CD4-positive, alpha-beta T cell treated with Interleukin-21 for 1 hour (primary cell): ENCODE data around the gene KATNIP.
"Not testable (repeated sequence)": the region's sequence is repeated elsewhere in the genome, so short reads cannot be mapped to it uniquely, and the experiment has no call there.

Source experiments
- DNase-seq: peaks from one replicate; pipeline ENCODE4 v3.0.0-alpha.2; 2020

KATNIP gene

DNA sequence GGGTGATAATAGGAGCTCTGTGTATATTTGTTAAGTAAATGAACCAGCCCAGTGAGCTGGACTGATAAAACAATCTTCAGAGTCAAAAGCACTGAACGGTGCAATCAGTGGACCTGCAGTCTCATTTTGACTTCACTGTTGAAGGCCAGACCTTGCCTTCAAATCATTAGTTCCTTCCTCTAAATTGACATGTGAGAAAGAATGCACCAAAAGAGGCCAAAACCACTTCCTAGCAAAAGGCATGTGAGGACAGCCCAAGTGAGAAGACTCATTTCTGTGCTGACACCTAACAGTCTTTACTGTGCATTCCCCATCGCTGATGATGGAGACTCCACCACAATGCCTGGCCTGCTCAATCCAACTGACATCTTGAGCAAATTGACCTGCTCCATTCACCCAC, 10.8 kb upstream of the KATNIP start:
- no peak for DNase-seq

- no peak for DNase-seq
Observed at GRCh38 chr16:27539636-27540035, 10.3 kb upstream of the KATNIP start.

DNA sequence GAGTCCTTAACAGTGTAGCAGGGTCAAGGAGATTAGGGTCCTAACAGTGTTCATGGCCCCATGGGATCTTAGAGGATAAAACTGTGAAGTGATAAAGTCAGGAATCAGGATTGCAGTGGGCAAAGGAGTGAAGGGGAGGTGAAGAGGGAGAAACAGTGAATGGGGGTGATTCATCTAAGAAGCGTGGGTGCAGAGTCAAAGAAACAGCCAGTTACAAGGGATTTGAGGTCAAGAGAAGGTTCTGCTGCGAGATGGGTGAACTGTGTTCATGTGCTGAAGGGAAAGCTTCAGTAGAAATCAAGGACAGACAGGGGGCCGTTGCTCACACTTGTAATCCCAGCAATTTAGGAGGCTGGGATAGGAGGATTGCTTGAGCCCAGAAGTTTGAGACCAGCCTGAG, 6.1 kb upstream of the KATNIP start:
- DNase-seq = no peak

DNA sequence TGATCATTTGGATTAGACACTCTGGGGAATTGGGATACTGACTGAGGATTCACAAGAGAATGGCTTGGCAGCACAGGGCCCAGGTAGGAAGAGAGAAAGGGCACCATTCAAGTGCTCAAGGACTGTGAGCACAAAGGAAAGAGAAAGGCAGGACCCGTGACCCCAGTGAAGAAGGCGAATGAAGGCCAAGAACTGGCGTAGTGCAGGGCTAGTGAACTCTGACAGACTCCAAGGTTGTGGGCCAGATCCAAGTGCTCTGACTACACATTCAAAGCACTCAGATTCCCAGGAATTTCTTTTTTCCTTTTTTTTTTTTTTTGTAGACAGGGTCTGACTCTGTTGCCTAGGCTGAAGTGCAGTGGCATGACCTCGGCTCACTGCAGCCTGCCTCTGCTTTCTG, 5.3 kb upstream of the KATNIP start:
- no peak for DNase-seq

DNA sequence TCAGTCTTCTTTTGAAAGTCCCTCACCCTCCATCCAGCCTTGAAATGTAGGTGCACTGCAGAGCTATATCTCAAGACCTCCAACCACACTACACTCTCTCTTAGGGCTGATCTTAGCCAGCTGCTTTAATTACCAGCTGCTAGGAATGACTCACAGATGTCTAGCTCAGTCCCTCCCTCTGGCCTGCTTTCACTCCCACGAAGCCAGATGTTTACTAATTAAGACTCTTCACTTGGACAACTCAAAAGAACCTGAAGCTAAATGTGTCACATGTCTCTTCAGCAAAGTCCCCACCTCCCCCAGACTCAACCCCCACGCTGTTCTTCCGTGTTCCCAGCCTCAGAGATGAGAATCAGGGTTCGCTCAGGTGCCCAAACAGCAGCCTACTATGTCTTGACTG, 2.8 kb upstream of the KATNIP start:
- DNase-seq = no peak

DNA sequence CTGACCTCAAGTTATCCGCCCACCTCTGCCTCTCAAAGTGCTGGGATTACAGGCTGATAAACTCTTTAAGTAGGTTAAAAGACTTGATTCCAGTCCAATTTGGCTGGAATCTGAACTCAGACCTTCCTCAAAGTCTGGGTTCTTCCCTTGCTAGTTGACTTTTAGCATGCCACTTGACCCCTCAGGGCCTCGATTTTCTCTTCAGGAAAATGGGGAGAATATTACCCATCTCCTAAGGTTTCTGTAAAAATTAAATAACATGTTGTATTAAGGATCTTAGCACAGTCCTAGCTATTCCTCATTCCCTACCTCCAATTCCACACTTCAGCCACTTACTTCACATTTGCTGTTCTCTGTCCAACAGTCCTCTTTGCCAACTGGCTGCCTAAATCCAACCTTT, 2.1 kb upstream of the KATNIP start:
- no peak for DNase-seq

- DNase-seq = no peak
Observed at GRCh38 chr16:27549464-27549745, 539 bp upstream of the KATNIP start.

- DNase-seq = peak; percentile 2
Observed at GRCh38 chr16:27550582-27550920, 607 bp downstream of the KATNIP start.

- no peak for DNase-seq
Observed at GRCh38 chr16:27551036-27551435, 1.1 kb downstream of the KATNIP start.

- DNase-seq = no peak
Observed at GRCh38 chr16:27556471-27556870, 6.5 kb downstream of the KATNIP start.

DNA sequence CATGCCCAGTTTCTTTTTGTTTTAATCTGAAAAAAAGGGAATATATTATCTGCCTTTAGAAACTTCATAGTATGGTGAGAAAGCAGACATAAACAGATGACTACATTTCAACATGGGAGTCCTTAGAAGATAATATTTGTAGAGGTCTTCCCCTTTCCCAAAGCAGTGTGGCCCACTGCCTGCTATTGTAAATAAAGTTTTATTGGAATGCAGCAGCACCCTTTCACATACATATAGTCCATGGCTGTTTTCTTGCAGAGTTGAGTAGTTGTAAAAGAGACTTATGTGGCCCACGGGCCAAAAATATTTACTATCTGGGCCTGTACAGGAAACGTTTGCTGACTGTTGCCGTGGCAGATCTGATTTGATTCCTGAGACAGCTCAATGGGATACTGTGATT, 8.5 kb downstream of the KATNIP start:
- no peak for DNase-seq

GRCh38 chr16:27558932-27559331, 9.0 kb downstream of the KATNIP start:
- DNase-seq = no peak

DNA sequence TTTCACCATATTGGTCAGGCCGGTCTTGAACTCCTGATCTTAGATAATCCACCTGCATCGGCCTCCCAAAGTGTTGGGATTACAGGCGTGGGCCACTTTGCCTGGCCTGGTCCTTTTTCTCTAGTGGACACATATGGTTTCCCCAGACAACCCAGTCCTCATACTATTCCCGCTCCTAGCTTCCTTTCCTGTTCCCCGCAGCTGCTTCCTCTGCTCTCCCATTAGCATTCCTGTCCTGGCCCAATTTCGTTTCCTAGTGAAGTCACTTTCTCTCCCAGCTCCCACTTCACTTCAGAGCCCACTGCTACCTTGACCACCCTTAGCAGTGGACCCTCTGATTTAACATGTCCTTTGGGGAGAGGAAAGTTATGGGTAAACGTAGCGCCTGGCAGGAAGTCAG, 11.3 kb downstream of the KATNIP start:
- no peak for DNase-seq

DNA sequence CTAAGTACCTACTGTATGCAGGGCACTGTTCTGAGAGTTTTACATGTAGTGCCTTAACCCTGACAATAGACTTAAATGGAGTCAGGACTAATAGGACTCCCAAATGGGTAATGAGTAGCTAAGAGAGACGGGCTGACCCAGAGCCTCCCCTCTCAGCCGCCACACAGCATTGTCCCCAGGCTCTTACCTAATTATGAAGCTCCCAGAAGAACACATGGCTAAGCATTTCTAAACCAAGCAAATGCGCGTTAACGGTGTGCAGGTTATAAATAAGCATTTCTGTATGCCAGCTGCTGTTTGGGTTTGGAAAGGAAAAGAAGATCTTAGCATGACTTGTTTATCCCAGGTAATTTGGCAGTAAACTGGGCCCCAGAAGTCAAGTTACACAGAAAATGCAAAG, 14.3 kb downstream of the KATNIP start:
- DNase-seq = no peak

GRCh38 chr16:27566417-27566816, 16.5 kb downstream of the KATNIP start:
- no peak for DNase-seq

DNA sequence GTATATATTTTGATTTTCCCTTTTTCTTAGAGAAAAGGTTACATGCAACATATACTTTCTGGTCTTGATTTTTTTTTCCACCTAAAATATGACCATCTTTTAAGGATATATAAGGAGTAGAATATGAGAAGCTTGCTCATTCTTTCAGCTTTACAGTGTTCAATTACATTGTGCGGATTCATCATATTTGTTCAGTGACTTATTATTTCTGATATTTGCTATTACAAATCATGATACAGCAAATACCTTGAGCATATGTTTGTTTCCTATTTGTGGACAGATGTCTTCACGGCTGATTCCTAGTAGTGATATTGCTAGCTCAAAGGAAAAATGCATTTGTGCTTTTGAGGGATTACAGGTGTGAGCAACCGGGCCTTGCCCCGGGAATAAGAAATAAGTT, 18.1 kb downstream of the KATNIP start:
- no peak for DNase-seq

DNA sequence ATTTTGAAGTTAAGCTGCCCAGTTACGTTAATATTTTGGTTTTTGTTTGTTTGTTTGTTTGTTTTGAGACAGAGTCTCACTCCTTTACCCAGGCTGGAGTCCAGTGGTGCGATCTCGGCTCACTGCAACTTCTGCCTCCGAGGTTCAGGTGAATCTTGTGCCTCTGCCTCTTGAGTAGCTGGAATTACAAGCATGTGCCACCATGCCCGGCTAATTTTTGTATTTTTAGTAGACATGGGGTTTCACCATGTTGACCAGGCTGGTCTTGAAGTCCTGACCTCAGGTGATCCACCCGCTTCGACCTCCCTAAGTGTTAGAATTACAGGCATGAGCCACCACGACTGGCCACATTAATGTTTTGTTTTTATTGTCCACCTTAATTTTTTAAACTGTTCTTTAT, 21.0 kb downstream of the KATNIP start:
- not testable (repeated sequence) for DNase-seq

DNA sequence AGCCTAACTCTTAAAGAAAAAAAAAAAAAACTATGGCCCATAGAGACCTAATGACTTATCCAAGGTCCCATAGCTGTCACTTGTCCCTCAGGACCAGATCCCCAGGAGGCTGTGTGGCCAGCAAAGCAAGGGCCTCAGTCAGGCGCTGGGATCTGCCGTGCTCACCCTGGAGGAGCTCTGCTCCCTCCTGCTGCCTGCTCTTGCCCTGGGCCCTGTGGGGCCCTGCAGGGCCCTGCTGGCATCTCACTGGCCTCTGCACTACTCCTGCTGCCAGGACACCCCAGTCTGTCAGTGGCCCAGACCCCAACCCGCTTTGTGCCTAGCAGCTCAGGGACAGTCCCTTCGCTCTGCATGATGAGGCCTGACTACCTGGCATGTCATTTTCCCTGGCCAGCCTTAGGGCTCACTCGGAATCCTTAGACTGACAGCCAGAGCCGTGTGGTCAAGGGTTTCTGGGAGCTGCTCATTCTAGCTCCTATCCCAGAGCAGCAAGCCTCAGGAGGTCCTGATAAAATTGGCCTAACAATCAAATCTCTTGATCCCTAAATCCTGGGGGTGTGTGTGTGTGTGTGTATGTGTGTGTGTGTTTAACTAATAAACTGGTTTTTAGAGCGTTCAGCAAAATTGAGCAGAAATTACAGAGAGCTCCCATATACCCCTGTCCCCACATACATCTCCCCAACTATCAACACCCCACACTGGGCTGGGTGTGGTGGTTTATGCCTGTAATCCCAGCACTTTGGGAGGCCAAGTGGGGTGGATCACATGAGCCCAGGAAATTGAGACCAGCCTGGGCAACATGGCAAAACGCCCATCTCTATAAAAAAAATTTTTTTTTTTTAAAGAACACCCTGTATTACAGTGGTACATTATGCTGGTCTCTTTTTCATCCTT, 21.7 kb downstream of the KATNIP start:
- no peak for DNase-seq

- no peak for DNase-seq
Observed at GRCh38 chr16:27572711-27573110, 22.8 kb downstream of the KATNIP start.

DNA sequence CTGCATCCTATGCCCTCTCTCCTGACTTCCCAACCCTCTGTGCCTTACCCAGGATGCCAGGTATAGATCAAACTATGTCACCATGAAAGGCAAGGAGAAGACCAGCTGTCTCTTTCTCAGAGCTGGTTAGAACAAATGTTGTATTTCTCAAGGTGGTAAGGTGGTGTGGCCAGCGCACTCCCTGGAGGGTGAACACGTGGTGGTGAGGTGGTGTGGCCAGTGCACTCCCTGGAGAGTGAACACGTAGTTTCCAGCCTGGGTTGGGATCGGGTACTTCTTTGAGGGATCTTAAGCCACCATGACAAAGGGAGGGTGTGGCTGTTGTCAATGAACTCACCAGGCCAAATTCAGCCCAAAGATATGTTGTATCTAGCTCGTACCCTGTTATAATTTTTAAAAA, 26.8 kb downstream of the KATNIP start:
- DNase-seq = no peak

DNA sequence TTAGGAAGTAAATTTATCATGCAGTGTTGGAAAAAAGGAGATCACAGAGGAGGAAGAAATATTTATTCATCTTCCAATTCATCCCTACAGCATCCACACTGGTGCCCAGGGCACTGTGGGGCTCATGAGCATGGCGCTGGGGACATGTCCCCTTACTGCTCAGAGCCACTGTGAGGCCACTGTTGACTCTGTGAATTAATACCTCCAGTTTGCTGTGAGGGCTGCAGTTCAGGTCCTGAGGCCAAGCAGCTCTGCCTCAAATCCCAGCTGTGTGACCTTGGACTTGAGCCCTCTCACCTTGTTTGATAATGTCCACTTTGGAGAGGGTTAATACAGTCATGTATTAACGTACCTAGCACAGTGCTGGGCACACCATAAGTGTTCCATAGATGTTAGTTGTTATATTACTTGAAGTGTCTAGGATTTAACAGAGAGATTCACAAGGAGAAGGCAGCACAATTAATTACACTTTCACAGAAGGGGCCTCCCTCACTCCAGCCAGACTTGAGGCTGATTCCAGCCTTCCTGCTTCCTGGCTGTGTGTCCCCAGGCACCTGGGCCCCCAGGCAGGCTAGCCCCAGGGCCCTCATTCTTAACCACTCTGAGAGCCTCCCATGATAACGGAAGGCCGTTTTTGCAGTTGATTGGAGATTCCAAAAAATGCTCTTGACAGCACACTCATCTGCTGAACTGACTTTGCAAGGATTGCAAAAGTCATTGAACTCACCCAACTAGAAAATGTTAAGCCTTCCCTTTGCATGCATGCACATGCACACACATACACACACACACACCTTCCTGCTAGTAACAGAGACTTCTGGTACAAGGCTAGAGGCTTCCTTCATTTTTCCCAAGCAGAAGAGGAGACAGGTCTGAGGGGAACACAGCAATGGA, 29.4 kb downstream of the KATNIP start:
- DNase-seq = no peak

DNA sequence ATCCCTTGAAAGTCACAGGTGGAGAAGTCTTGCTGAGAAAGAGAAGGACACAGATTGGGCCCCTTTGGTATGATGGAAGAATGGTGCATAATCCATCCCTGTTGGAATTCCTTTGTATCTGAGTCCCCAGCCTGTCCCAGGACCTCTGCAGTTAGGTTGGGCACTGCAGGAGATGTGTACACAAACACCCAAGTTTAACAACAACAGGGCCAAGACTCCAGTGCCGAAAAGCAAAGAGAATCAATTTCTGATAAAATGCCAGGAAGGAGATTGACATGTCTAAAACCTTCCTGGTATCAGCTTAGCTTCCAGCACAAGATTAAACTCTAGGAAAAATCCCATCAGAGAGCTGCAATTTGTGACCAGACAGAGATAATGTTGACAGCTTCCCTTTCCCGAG, 32.9 kb downstream of the KATNIP start:
- DNase-seq = no peak

DNA sequence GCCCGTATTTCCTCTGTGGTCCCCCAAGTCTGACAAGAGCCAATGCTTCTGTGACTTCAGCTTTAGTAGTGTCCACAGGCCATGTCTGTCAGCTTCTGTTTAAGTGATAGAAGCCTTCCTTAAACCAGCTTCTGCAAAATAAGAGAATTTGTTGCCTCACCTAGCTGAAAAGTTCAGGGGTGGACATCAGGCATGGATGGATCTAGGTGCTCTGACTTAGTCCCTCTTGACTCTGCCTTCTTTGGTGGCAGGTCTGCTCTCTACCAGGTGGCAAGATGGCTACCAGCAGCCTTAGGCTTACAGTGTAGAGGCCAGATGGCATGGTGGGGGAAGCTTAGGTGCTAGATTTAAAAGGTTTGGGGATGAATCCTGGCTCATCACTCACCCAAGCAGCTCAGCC, 33.7 kb downstream of the KATNIP start:
- DNase-seq = no peak

GRCh38 chr16:27585200-27585599, 35.3 kb downstream of the KATNIP start:
- no peak for DNase-seq

DNA sequence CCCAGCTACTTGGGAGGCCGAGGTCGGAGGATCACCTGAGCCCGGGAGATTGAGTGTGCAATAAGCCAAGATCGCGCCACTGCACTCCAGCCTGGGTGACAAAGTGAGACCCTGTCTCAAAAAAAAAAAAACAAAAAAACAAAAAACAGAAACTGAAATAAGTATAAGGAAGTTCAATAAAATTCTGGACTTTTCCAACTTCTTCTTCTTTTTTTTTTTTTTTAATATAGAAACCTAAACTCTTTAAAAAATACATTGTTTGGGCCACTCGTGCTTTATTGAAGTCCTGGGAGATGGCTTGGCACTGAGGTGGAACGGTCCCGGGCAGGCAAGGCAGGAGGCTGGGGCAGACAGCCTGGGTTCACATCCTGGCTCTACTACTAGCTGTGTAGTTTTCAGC, 36.8 kb downstream of the KATNIP start:
- DNase-seq = no peak
